HG03103 (cell line): ENCODE data around the gene AP3B1.
"Not testable (repeated sequence)": the region's sequence is repeated elsewhere in the genome, so short reads cannot be mapped to it uniquely, and the experiment has no call there.

Experiments used
- ATAC-seq: cut with Tn5 transposase; IDR thresholded peaks from one replicate; pipeline ENCODE4 v1.9.1; 2021; ENCODE audit warnings: low read depth; ENCODE audit not compliant: unreplicated experiment

AP3B1 gene

DNA sequence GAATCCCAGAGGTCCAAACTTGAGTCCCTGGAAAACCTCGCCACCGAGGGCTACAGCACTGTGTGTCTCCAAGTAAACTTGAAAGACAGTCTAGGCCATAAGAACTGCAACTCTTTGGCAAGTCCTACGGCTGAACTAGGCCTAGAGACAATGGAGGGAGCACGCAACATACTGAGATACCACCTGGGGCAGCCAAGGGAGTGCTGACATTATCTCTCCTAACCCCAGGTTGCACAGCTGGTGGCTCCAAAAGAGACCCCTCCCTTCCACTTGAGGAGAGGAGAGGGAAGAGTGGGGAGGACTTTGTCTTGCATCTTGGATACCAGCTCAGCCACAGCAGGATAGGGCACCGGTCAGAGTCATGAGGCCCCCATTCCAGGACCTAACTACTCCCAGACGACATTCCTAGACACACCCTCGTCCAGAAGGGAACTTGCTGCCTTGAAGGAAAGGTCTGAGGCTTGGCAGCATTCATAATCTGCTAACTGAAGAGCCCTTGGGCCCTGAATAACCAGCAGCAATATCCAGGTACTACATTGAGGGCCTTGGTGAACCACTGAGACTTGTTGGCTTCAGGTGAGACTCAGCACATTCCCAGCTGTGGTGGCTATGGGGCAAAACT is 42.7 kb downstream of the AP3B1 start:
- ATAC-seq = no peak

DNA sequence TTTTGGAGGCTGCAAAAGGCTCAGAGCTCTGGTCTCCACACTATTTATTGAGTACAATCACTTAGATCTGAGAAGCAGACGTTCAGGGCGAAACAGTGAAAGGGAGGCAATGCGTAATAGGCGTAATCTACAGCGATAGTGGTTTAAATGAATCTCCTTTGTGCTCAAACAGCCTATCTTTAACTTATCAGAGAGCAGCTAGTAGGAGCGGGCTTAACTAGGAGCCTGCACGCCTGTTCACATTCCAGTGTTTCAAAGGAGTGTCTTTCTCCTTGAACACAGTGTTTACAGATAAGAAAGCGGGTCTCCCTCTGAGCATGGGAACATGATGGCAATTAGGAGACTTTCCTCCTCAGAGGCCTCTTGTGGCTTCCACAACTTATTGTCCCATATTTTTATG is 49.4 kb downstream of the AP3B1 start:
- ATAC-seq = no peak

DNA sequence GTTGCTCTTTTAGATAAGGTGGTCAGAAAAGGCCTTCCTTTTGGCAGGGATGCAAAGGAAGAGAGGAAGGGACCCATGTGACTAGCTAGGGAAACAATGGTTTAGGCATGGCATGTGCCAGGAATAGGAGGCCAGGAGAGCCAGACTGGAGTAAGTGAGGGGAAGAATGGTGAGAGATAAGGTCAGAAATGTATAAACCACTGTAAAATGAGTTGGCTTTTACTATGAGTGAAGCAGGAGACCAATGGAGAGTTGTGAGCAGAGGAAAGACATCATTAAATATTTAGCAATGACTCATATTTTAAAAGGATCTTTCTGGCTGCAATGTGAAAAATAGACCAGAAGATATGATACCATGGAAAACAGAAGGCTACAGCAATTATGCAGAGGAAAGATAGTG is 50.9 kb downstream of the AP3B1 start:
- ATAC-seq = no peak

DNA sequence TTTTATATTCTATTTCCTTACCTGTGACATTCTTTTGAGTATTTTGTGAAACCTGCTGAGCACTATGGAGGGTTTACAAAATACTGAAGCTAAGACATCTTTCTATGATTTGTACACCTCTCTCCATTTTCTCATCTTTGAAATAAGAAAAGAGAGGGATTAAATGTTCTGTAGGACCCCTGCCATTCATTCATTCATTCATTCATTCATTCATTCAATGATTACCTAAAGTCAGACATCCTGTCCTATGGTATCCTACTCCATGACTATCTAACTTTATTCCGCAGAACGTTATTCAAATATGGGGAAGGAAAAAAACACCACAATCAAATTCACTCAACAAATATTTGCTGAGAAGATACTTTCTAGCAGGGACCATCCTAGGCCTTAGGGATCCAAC is 51.4 kb downstream of the AP3B1 start:
- no peak for ATAC-seq

DNA sequence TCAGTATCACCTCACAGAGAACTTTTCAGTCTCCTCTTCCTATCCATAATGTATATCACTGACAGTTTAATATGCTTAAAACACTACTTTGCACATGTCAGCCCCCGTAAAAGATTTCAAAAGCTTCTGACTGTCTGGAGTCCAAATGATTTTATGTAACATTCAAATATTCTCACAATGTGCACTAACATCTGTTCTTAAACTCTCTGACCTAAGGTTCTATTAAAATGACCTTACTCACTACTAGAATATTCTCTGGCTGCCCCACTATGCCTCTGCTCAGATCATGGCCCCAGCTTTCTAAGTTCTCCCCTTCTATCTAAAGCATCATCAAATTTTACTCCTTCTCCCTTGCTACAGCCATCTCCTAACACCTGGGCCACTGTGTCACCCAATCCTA is 52.5 kb downstream of the AP3B1 start:
- ATAC-seq = no peak

DNA sequence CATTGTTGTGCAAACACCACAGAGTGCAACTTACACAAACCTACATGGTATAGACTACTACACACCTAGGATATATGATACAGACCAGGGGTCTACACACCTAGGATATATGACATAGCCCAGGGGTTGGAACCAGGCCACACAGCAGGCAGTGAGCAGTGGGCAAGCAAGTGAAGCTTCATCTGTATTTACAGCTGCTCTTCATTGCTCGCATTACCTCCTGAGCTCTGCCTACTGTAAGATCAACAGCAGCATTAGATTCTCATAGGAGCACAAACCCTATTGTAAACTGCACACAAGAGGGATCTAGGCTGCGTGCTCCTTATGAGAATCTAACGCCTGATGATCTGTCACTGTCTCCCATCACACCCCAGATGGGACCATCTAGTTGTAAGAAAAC is 56.6 kb downstream of the AP3B1 start:
- ATAC-seq = no peak

DNA sequence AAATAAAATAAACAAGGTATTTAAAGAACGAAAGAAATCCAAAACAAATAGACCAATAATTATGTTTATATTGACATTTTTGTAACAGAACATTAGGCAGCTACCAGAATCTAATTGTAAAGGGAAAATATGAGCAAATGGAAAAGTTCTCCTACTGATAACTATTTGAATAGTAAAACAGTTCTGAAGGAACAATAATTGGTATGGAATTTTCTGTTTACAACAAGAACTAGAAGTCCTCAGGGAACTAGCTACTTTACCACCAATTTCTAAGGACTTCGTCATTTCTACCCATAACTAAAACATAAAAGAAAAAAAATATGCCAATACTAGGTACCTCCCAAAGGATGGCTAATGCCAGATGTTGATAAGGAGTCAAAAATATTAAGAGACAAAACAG is 58.5 kb downstream of the AP3B1 start:
- no peak for ATAC-seq

DNA sequence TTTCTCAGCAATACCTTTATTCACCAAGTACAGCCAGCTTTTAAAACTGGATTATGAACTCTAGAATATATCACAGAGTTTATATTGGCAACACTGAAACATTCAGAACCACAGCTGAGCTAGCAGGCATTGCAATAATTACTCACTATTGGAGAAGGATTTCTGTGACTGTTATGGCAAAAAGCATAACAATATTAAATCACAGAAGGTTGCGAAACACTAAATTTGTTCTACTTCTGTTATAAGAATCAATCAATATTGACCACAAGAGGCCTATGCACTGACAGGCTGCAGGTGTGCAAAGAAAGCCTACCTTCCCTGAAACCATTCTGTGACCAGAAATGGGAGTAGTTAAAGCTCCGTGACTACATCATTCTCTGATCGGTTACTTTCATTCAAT is 59.2 kb downstream of the AP3B1 start:
- no peak for ATAC-seq

DNA sequence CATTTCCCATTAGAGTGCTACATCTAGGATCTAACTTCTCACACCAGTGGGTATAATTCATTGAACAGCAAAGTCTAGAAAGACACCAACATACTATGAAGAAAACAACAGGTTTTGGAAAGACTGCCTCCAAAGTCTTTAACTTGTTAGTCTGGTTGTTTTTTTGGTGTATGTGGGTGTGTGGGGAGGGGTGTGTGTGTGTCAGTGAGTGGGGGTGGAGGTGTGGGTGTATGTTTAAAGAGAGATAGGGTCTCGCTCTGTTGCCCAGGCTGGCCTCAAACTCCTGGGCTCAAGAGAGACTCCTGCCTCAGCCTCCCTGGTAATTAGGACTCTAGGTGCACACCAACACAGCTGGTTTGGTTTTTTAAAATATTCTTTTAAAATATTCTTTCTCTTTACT is 59.7 kb downstream of the AP3B1 start:
- no peak for ATAC-seq

DNA sequence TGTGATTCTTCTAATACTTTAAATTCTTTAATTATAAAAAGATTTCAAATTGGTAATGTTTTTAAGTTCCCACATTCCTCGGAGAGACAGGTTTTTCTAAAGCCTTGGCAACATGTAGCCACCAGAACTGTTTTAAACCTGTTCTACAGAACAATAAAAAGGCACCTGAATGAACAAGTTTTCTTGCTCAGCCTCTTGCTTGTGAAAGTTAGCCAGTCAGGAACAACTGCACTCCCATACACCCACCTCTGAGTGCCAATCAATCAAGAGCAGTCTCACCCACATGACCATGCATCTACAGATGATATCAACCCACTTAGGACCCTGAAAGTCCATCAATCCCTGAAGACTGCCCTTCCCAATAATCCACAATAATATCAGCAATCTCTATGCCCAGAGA is 62.3 kb downstream of the AP3B1 start:
- no peak for ATAC-seq

DNA sequence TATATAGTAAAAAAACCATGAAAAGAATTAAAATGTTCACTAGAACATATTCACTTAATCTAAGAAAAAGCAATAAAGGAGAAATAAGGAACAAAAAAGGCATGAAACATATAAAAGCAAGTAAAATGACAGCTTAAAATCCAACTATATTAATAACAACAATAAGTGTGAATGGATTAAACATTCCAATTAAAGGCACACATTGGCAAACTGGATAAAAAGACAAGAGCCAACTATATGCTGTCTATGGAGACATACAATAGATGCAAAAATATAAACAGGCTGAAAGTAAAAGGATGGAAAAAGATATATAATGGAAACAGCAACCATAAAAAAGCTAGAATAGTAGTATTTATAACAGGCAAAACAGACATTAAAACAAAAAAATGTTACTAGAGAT is 70.1 kb downstream of the AP3B1 start:
- ATAC-seq = no peak

DNA sequence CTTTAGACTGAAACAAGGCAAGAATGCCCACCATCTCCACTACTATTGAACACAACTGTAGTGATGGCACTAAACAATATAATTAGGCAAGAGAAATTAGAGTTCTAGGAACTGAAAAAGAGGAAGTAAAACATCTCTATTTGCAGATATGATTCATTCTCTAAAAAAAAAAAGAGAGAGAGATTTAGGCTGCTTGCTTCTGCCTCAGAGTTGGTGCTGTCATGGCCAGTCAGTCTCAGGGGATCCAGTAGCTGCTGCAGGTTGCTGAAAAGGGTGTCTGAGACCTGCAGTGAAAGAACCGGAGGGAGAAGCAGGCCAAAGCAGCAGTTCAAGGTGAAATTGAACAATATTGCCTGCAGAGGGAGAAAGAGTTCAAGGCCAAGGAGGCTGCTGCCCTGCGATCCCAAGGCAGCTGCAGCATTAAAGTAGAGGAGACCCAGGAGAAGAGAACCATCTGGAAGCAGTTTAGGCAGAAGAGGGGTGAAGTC is 72.5 kb downstream of the AP3B1 start:
- peak; percentile 100 for ATAC-seq

DNA sequence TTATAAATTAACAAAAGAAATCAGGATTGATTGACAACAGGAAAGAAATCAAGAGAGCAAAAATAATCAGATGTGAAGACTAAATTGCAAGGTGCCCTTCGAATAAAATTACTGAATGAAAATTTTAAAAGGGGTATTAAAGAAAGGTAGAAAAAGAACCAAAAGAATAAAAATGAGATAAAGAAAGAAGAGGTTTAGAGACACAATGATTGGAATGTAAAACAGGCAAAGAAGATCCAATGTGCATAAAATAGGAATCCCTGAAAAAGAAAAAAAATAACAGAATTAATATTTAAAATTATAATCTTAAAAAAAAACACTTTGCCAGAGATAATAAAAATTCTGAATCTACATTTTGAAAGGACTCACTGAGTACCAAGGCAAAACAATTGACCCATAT is 73.0 kb downstream of the AP3B1 start:
- no peak for ATAC-seq

DNA sequence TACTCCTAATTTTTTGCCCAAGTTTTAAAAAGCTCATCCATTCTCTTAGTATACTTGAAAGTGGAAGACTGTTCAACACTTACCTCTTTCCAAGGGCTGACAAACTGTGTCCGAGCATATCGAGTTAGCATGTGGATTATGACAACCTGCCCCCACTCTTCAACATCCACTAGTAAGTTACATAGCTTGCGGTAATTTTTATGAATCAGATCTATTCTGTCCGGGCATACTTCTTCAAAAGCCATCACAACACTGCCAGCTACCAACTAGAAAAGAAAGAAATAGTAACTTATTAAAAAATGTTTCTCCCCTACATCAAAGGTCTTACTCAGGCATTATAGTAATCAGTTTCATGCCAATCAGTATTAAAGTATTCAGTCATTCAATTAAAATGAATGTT is 78.5 kb downstream of the AP3B1 start:
- ATAC-seq = no peak

DNA sequence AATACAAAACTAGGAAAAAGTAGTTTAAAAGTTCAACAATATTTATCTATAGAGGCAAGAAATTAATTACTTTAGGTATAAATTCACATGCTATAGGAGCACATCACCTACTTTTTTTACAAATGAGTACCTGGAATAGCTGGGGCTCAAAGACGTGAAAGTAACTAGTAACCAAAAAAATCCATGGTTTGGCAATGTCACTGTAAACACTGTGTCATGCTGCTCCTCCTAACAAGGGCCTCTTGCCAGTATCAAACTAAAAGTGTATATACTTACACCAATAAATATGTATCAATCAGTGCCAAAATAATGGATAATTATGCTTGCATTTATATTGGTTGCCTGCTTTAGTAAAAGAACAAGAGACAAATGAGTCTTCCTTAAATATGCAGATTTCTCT is 78.9 kb downstream of the AP3B1 start:
- ATAC-seq = no peak

DNA sequence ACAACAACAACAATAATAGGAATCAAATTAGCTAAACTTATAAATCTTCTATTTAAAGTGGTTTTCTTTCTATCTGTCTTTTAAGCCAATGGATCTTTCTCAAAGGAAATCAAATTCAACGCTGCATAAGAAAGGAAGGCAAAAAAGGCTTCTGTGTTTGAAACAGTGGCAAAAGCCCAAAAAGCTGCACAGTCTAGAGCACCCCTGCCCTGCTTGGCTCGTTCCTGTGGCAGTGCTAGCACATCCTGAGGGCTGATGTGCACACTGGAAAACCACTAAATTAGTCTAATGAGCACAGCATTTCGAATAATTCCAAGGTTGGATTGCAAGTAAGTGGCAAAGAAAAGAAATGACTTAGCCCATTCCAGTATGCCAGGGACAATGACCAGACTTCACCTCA is 80.7 kb downstream of the AP3B1 start:
- no peak for ATAC-seq

DNA sequence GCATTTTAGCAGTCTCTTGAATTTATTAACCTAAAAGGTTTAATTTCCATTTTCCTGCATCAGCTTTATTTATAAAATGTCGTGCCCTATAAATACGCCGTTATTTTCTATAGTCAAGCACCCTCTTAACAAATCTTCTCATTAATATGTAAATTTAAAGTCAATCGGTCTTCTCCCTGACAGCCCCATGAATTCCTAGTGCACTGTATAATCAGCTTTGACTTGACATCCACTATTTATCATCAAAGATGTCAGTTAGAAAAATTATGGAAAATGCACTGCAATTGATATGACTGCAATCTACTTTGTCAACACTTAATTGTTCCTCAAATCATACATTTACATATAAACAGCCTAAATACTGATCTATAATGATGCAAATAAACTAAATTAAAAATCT is 83.4 kb downstream of the AP3B1 start:
- ATAC-seq = no peak

DNA sequence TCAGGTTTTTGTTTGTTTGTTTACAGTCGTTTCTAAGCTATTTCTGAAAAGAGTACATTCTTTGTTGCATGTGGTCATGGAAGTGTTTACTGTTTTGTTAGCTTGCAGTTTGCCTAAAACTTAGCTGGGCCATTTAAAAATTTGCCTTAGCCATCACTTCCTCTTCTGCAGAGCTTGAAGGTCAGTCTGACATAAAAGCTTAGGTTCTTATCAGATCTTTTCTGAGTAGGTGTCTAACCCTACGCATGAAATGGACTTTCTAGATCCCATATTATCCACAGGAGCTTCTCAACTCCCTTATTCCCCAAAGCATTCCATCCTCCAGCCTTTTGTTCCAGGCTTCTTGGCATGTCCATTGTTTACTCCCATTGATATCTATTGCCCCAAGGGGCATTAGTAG is 90.3 kb downstream of the AP3B1 start:
- no peak for ATAC-seq

DNA sequence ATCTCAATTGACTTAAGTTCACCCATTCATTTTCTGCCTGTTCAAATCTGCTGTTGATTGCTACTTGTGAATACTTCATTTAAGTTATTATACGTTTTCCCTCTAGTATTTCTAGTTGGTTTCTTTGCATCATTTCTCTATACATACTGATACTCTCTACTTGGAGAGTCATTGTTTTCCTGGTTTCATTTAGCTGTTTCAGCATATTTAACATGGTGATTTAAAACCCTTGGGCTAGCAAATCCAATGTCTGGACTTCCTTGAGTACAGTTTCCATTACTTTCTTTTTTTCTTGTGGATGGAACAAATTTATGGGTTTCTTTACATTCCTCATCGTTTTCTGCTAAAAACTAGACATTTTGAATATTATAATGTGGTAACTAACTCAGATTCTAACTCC is 90.7 kb downstream of the AP3B1 start:
- ATAC-seq = no peak

DNA sequence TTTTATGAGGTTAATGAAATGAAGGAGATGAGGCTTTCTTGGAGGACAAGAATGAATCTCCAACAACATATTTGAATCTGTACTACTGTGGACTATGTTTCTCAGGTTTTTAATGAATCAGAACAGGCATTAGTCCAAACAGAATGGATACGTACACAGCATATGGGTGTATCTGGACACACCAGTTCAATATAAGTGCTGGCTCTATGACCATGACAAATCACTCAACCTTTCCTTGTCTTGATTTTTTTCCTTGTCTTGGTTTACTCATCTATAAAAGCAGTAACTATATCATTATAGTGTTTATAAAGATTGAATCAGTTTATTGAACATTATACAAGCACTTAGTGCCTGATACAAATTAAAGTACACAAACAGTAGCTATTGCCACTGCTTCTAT is 104.1 kb downstream of the AP3B1 start:
- no peak for ATAC-seq

DNA sequence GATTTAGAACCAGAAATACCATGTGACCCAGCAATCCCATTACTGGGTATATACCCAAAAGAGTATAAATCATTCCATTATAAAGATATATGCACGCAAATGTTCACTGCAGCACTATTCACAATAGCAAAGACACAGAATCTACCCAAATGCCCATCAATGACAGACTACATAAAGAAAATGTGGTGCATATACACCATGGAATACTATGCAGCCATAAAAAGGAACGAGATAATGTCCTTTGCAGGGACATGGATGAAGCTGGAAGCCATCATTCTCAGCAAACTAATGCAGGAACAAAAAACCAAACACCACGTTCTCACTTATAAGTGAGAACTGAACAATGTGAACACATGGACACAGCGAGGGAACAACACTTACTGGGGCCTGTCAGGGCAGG is 105.8 kb downstream of the AP3B1 start:
- ATAC-seq = not testable (repeated sequence)

DNA sequence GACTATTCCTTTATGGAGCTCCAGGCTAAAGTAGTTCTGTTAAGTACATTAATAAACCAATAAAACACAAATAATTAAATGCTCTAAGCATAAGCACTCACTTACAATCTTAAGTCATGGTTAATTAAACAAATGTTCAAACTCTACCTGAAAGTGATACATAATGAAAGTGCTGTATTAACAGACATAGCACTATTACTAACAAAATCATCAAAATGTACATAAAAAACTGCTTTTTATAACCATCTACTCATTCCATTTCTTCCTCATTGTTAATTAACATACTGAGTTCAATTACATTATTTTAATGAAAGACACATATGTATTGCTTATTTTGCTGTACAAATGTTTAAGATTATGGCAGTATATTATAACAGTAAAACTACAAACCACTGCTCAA is 107.3 kb downstream of the AP3B1 start:
- ATAC-seq = no peak

DNA sequence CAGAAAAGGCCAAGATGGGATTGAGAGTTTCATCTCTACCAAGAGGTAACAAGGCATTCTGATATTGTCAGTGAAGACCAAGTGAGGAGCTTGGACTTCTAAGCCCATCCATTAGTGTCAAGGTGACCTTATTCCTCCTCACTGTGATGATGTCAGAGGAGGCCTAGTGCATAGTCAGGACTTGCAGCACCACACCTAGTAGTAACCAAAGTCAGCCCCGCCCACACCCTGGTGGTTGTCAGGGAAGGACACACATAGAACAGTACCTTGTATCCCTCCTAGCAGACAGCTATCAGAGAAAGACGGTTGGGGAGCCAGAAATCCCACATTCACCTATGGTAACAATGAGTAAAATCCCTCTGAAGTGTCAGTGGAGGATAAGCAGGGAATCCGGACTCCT is 111.7 kb downstream of the AP3B1 start:
- ATAC-seq = no peak
